ENCODE results near the gene TBX19. TPM values are rescaled to one million over a fixed set of nuclear protein-coding genes. Genes with fewer than 3 reads are reported as not detected.

Gene TBX19
- total RNA-seq, 2 experiments from 2014 or later: 0.22 to 0.74 TPM

DNA sequence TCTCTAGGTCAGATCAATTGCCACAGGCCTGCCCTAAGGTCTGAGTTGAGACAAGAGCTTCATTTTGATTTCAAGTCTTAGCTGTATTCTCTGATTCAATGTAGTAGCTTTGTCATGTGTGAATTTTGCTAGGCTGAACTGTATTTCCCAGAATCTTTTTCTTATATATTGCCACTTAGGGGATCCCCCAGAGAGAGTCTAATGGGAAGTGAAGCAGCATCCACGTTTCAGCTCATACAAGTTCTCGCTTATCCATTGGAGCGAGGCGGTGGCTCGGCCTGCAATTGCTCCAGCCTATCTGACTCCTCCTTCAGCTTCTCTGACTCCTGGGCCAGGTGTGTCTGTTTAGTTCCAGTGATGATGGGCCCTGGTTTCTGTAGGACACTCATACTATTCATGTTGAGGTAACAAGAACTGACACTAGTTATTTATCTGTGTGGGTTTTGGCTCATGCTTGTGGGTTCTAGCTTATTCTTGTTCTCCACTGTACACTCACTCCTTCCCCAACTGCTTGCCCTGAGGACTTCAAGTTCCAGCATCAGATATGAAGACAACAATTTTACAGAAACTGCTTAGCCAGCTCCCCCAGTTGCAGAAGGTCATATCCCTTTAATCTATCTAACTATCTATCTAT lies 48.2 kb downstream of the TBX19 start:
- Histone ChIP-seq H4K20me1 (ENCODE audit: insufficient read depth, low read length) (no peaks in the 10 kb centered on the region), H3K79me2 (ENCODE audit: insufficient read depth, low read depth, low read length) (no peaks in the 10 kb centered on the region), H3K27ac (ENCODE audit: low read depth, low read length, poor library complexity, severe bottlenecking) (no peak overlapping the region), H3K9me3 (ENCODE audit: low read length) (no peaks in the 10 kb centered on the region), H3K4me1 (ENCODE audit: insufficient read depth, low read length, poor library complexity, severe bottlenecking) (no peaks in the 10 kb centered on the region), H3K4me2 (ENCODE audit: low read length) (no peak overlapping the region), H3K36me3 (ENCODE audit: insufficient read depth, low read length) (no peaks in the 10 kb centered on the region), H3K4me3 (ENCODE audit: low read depth, low read length, poor library complexity, severe bottlenecking) (no peak overlapping the region), H2AFZ (ENCODE audit: low read length) (no peak overlapping the region), H3K9me2 (ENCODE audit: insufficient read depth, low read length) (no peaks in the 10 kb centered on the region)
- no peak for DNase-seq (ENCODE audit: low spot score)
- intact Hi-C loops (cut with micrococcal nuclease; ENCODE audit: unreplicated experiment): no loop called here
- no TSS peak for BruUV-seq (replicated peaks)
- ChIA-PET CTCF (ENCODE audit: unreplicated experiment) (interaction anchor here (1.2 to 1.4 kb wide), 2 partner anchors 14 to 16 kb away, joined by 4 to 5 read pairs; no protein-coding TSS in a partner anchor), POLR2A (interaction anchor here (0.8 kb wide), 1 partner anchor 14 kb away, joined by 3 read pairs; no protein-coding TSS in a partner anchor)
- no peak for TF ChIP-seq EZH2phosphoT487 (IDR thresholded peaks at IDR 0.05; ENCODE audit: borderline replicate concordance, low read depth, low read length)
- TF ChIP-seq, protein P1, sequence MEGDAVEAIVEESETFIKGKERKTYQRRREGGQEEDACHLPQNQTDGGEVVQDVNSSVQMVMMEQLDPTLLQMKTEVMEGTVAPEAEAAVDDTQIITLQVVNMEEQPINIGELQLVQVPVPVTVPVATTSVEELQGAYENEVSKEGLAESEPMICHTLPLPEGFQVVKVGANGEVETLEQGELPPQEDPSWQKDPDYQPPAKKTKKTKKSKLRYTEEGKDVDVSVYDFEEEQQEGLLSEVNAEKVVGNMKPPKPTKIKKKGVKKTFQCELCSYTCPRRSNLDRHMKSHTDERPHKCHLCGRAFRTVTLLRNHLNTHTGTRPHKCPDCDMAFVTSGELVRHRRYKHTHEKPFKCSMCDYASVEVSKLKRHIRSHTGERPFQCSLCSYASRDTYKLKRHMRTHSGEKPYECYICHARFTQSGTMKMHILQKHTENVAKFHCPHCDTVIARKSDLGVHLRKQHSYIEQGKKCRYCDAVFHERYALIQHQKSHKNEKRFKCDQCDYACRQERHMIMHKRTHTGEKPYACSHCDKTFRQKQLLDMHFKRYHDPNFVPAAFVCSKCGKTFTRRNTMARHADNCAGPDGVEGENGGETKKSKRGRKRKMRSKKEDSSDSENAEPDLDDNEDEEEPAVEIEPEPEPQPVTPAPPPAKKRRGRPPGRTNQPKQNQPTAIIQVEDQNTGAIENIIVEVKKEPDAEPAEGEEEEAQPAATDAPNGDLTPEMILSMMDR (conservative IDR thresholded peaks at IDR 0.05; ENCODE audit: low read length): no peak

DNA sequence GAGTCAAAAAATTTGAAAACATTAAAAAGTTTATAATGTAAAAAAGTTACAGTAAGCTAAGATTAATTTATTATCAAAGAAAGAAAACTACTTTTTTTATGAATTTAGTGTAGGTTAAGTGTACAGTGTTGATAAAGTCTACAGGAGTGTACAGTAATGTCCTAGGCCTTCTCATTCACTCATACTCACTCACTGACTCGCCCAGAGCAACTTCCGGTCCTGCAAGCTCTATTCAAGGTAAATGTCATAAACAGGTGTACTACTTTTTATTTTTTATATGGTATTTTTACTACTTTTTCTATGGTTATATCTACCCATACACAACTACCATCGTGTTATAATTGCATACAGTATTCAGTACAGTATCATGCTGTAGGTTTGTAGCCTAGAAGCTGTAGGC lies 49.6 kb downstream of the TBX19 start:
- CTCF ChIA-PET (ENCODE audit: unreplicated experiment): no interaction called here
- Histone ChIP-seq H3K27ac (ENCODE audit: low read depth, low read length, poor library complexity, severe bottlenecking) (no peak overlapping the region), H3K79me2 (ENCODE audit: insufficient read depth, low read depth, low read length) (no peaks in the 10 kb centered on the region), H3K4me3 (ENCODE audit: low read depth, low read length, poor library complexity, severe bottlenecking) (no peak overlapping the region), H3K9me2 (ENCODE audit: insufficient read depth, low read length) (no peaks in the 10 kb centered on the region), H3K9me3 (ENCODE audit: low read length) (no peaks in the 10 kb centered on the region), H3K36me3 (ENCODE audit: insufficient read depth, low read length) (no peaks in the 10 kb centered on the region), H3K4me1 (ENCODE audit: insufficient read depth, low read length, poor library complexity, severe bottlenecking) (no peaks in the 10 kb centered on the region), H4K20me1 (ENCODE audit: insufficient read depth, low read length) (no peaks in the 10 kb centered on the region), H2AFZ (ENCODE audit: low read length) (no peak overlapping the region), H3K4me2 (ENCODE audit: low read length) (no peak overlapping the region)
- TF ChIP-seq EZH2phosphoT487 (IDR thresholded peaks at IDR 0.05; ENCODE audit: borderline replicate concordance, low read depth, low read length): no peak
- TF ChIP-seq, protein P1 (conservative IDR thresholded peaks at IDR 0.05; ENCODE audit: low read length): no peak
- POLR2A ChIA-PET: interaction anchor here (0.7 kb wide), 1 partner anchor 364 kb away, joined by 3 read pairs; no protein-coding TSS in a partner anchor
- BruUV-seq (replicated peaks): no TSS peak
- DNase-seq (ENCODE audit: low spot score): no peak
- intact Hi-C loops (cut with micrococcal nuclease; ENCODE audit: unreplicated experiment): no loop called here

DNA sequence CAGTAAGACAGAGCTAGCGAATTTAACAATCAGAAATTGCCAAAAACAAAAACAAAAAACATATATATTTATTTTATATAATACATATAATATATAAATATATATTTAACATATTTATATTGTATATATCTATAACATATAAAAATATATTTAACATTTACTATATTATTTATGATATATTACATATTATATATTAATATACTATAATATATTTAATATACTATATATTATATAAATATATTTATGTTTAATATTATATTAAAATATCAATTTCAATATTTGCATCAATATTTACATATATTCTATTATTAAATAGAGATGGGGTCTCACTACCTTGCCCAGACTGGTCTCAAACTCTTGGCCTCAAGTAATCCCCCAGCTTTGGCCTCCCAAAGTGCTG lies 50.9 kb downstream of the TBX19 start:
- no peaks in the 10 kb centered on the region for H3K79me2 ChIP-seq (ENCODE audit: insufficient read depth, low read depth, low read length)
- no peak for TF ChIP-seq EZH2phosphoT487 (IDR thresholded peaks at IDR 0.05; ENCODE audit: borderline replicate concordance, low read depth, low read length)
- H3K36me3 ChIP-seq (ENCODE audit: insufficient read depth, low read length): no peaks in the 10 kb centered on the region
- no peaks in the 10 kb centered on the region for H4K20me1 ChIP-seq (ENCODE audit: insufficient read depth, low read length)
- no peaks in the 10 kb centered on the region for H3K9me3 ChIP-seq (ENCODE audit: low read length)
- no peak for DNase-seq (ENCODE audit: low spot score)
- H3K9me2 ChIP-seq (ENCODE audit: insufficient read depth, low read length): no peaks in the 10 kb centered on the region
- H3K4me2 ChIP-seq (ENCODE audit: low read length): no peak overlapping the region
- no peak overlapping the region for H3K27ac ChIP-seq (ENCODE audit: low read depth, low read length, poor library complexity, severe bottlenecking)
- no TSS peak for BruUV-seq (replicated peaks)
- ChIA-PET POLR2A (interaction anchor here (0.6 kb wide), 1 partner anchor 641 kb away, joined by 3 read pairs; no protein-coding TSS in a partner anchor), CTCF (ENCODE audit: unreplicated experiment) (no interaction called here)
- intact Hi-C loops (cut with micrococcal nuclease; ENCODE audit: unreplicated experiment): no loop called here
- H2AFZ ChIP-seq (ENCODE audit: low read length): no peak overlapping the region
- H3K4me1 ChIP-seq (ENCODE audit: insufficient read depth, low read length, poor library complexity, severe bottlenecking): no peaks in the 10 kb centered on the region
- no peak overlapping the region for H3K4me3 ChIP-seq (ENCODE audit: low read depth, low read length, poor library complexity, severe bottlenecking)
